Loucy (cell line): ENCODE results near the gene ASCC2.

Source experiments
- EZH2phosphoT487 ChIP-seq: fragments of 200-600 bp; IDR thresholded peaks from 2 replicates; pipeline ENCODE4 v1.6.1; 2018; ENCODE audit warnings: antibody characterized with exemption, mild to moderate bottlenecking, moderate library complexity, borderline replicate concordance
- TF ChIP-seq, protein P1 (sequence below): fragments of 200-600 bp; sonication (generic); conservative IDR thresholded peaks from 2 replicates; pipeline ENCODE4 v1.5.1; 2014; ENCODE audit warnings: mild to moderate bottlenecking, antibody characterized with exemption, low read length

DNA sequence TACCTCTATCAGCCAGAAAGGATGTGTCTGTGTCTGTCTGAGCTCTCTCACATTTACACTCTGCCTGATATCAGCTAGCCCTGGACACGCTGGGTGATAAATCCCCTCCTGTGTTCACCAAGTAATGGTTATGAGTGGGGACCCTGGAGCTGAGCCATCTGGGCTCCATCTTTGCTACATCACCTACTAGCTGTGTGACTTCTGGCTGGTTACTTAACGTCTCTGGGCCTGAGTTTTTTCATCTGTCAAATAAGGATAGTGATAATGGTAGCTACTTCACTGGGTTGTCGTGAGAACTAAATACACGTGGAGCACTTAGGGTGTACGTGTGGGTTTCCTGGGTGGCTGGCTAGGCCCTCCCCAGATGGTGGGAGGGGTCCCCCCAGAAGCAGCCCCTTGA, 48.0 kb downstream of the ASCC2 start:
- TF ChIP-seq, protein P1, sequence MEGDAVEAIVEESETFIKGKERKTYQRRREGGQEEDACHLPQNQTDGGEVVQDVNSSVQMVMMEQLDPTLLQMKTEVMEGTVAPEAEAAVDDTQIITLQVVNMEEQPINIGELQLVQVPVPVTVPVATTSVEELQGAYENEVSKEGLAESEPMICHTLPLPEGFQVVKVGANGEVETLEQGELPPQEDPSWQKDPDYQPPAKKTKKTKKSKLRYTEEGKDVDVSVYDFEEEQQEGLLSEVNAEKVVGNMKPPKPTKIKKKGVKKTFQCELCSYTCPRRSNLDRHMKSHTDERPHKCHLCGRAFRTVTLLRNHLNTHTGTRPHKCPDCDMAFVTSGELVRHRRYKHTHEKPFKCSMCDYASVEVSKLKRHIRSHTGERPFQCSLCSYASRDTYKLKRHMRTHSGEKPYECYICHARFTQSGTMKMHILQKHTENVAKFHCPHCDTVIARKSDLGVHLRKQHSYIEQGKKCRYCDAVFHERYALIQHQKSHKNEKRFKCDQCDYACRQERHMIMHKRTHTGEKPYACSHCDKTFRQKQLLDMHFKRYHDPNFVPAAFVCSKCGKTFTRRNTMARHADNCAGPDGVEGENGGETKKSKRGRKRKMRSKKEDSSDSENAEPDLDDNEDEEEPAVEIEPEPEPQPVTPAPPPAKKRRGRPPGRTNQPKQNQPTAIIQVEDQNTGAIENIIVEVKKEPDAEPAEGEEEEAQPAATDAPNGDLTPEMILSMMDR: no peak
- TF ChIP-seq EZH2phosphoT487: no peak
